ENCODE data around the gene SNHG17.

DNA sequence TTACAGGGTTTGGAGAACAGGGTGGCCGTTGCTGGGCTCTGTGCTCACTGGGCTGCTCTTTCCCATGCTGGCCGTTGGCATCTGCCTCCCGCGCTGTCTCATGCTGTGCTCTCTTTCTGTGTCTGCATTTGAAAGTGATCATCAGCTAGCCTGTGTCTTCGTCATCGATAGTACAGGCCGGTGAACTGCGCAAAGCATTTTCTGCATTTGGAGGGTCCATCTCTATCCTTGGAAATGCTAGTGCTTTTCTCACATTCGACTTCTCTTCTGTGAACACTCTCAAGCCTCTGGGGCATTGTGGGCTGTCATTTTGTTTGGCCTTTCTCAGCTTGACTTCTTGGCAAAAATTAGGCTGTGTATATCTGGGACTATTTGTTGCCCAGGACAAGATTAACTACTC lies 6.8 kb upstream of the SNHG17 start:
- TF ChIP-seq, protein P1, sequence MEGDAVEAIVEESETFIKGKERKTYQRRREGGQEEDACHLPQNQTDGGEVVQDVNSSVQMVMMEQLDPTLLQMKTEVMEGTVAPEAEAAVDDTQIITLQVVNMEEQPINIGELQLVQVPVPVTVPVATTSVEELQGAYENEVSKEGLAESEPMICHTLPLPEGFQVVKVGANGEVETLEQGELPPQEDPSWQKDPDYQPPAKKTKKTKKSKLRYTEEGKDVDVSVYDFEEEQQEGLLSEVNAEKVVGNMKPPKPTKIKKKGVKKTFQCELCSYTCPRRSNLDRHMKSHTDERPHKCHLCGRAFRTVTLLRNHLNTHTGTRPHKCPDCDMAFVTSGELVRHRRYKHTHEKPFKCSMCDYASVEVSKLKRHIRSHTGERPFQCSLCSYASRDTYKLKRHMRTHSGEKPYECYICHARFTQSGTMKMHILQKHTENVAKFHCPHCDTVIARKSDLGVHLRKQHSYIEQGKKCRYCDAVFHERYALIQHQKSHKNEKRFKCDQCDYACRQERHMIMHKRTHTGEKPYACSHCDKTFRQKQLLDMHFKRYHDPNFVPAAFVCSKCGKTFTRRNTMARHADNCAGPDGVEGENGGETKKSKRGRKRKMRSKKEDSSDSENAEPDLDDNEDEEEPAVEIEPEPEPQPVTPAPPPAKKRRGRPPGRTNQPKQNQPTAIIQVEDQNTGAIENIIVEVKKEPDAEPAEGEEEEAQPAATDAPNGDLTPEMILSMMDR (IDR thresholded peaks at IDR 0.05): no peak
- no peak for TF ChIP-seq EZH2 (IDR thresholded peaks at IDR 0.05)
- TF ChIP-seq EZH2phosphoT487 (IDR thresholded peaks at IDR 0.05): no peak

All from neural progenitor cell (in vitro differentiated cells).